Measurements from ENCODE around the gene TRIP10. TPM values are rescaled to one million over a fixed set of nuclear protein-coding genes. Genes with fewer than 3 reads are reported as not detected.
A peak's percentile ranks its signal among the peaks of the same experiment; 100 is the strongest.

The TRIP10 gene
- total RNA-seq, 1 experiment from 2014 or later: 49.7 TPM

- intact Hi-C loops (cut with micrococcal nuclease): no loop called here
- no peak for DNase-seq (ENCODE audit: unreplicated experiment)
These were observed 33.4 kb upstream of the TRIP10 start for GRCh38 chr19:6705931-6706632.

GRCh38 chr19:6706633-6706958 lies 32.9 kb upstream of the TRIP10 start:
- H3K4me3 Mint-ChIP-seq (ENCODE audit: unreplicated experiment): no peak overlapping the region
- H3K4me1 Mint-ChIP-seq (ENCODE audit: insufficient read depth, unreplicated experiment): peaks cover 18% of the 10 kb centered on the region
- intact Hi-C loops (cut with micrococcal nuclease): no loop called here
- no TSS peak for BruUV-seq (replicated peaks)
- H3K27ac Mint-ChIP-seq (ENCODE audit: low read depth, unreplicated experiment): no peak overlapping the region
- peaks cover 100% of the 10 kb centered on the region for H3K36me3 Mint-ChIP-seq (ENCODE audit: insufficient read depth, unreplicated experiment)
- no peak for TF ChIP-seq CTCF (IDR thresholded peaks at IDR 0.05; ENCODE audit: unreplicated experiment)
- CTCF ChIA-PET: no interaction called here
- no peak for DNase-seq (ENCODE audit: unreplicated experiment)
- POLR2A ChIA-PET: no interaction called here
- H3K9me3 Mint-ChIP-seq (ENCODE audit: unreplicated experiment): no peaks in the 10 kb centered on the region
- no peaks in the 10 kb centered on the region for H3K27me3 Mint-ChIP-seq (ENCODE audit: insufficient read depth, unreplicated experiment)

More at GRCh38 chr19:6705931-6706632, 33.4 kb upstream of the TRIP10 start:
- BruUV-seq (replicated peaks): no TSS peak
- peak overlapping the region; percentile 57 for H3K27ac Mint-ChIP-seq (ENCODE audit: low read depth, unreplicated experiment)
- no peaks in the 10 kb centered on the region for H3K27me3 Mint-ChIP-seq (ENCODE audit: insufficient read depth, unreplicated experiment)
- ChIA-PET CTCF (interaction anchor here (0.6 kb wide), 1 partner anchor 1229 kb away, joined by 4 read pairs; no protein-coding TSS in a partner anchor), POLR2A (interaction anchor here (0.7 kb wide), 1 partner anchor 16 kb away, joined by 4 read pairs; no protein-coding TSS in a partner anchor)
- H3K4me3 Mint-ChIP-seq (ENCODE audit: unreplicated experiment): no peak overlapping the region
- no peaks in the 10 kb centered on the region for H3K9me3 Mint-ChIP-seq (ENCODE audit: unreplicated experiment)
- peaks cover 18% of the 10 kb centered on the region for H3K4me1 Mint-ChIP-seq (ENCODE audit: insufficient read depth, unreplicated experiment)
- no peak for TF ChIP-seq CTCF (IDR thresholded peaks at IDR 0.05; ENCODE audit: unreplicated experiment)
- H3K36me3 Mint-ChIP-seq (ENCODE audit: insufficient read depth, unreplicated experiment): peaks cover 100% of the 10 kb centered on the region

DNA sequence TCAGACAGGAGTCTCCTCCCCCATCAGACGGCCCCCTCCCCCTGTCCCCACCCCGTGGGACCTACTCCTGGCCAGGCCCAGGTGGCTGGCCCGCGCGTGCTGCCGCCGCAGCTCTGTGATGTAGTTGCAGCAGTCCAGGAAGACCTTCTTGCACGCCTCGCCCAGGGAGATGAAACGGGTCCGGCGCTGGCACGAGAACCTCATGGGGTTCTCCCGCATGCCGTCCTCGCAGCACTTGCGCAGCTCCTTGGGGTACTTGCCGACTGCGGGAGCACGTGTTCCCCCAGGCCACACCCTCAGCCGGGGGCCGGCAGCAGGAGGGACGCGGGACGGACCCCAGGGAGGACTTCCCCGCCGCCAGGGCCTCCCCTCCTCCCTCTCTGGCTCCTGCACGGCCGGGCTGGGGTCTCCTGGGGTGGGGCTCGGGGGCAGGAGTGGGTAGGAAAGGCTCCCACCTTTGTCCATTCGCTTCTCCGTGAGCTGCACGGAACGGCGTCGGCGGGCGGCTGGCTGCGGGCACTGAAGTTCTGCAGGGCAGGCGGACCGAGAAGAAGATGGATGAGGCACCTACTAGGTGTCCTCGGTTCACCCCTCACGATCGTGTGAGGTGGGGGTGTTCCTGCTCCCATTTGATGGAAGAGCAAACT lies 32.3 kb upstream of the TRIP10 start:
- ChIA-PET CTCF (interaction anchor here (0.5 kb wide), 1 partner anchor 445 kb away, joined by 5 read pairs; no protein-coding TSS in a partner anchor), POLR2A (no interaction called here)
- intact Hi-C loops (cut with micrococcal nuclease): no loop called here
- peaks cover 100% of the 10 kb centered on the region for H3K36me3 Mint-ChIP-seq (ENCODE audit: insufficient read depth, unreplicated experiment)
- H3K27me3 Mint-ChIP-seq (ENCODE audit: insufficient read depth, unreplicated experiment): no peaks in the 10 kb centered on the region
- H3K9me3 Mint-ChIP-seq (ENCODE audit: unreplicated experiment): no peaks in the 10 kb centered on the region
- no peak overlapping the region for H3K4me3 Mint-ChIP-seq (ENCODE audit: unreplicated experiment)
- TF ChIP-seq CTCF (IDR thresholded peaks at IDR 0.05; ENCODE audit: unreplicated experiment): no peak
- DNase-seq (ENCODE audit: unreplicated experiment): no peak
- TSS peak; percentile 21 for BruUV-seq (replicated peaks)
- peaks cover 18% of the 10 kb centered on the region for H3K4me1 Mint-ChIP-seq (ENCODE audit: insufficient read depth, unreplicated experiment)
- no peak overlapping the region for H3K27ac Mint-ChIP-seq (ENCODE audit: low read depth, unreplicated experiment)

DNA sequence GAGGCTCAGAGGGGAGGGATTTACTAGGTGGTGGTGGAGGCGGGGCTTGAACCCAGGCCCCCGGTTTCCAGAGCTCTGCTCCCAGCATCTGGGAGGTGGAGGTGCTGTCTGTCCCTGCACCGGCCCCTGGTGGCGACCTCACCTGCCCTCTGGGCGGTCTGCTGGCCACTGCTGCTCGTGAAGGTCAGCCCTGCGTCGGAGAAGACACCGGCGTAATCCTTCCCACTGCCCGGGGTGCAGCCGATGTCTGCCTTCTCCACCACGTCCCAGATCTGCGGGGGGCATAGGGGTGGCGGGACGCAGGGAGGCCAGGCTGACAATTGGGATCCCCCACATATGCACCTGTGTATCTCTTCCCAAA lies 31.8 kb upstream of the TRIP10 start:
- no peaks in the 10 kb centered on the region for H3K9me3 Mint-ChIP-seq (ENCODE audit: unreplicated experiment)
- no peak overlapping the region for H3K27ac Mint-ChIP-seq (ENCODE audit: low read depth, unreplicated experiment)
- no peak overlapping the region for H3K4me3 Mint-ChIP-seq (ENCODE audit: unreplicated experiment)
- no peak for TF ChIP-seq CTCF (IDR thresholded peaks at IDR 0.05; ENCODE audit: unreplicated experiment)
- intact Hi-C loops (cut with micrococcal nuclease): no loop called here
- no peak for DNase-seq (ENCODE audit: unreplicated experiment)
- ChIA-PET POLR2A (no interaction called here), CTCF (interaction anchor here (0.5 kb wide), 1 partner anchor 446 kb away, joined by 5 read pairs; no protein-coding TSS in a partner anchor)
- no peaks in the 10 kb centered on the region for H3K27me3 Mint-ChIP-seq (ENCODE audit: insufficient read depth, unreplicated experiment)
- H3K36me3 Mint-ChIP-seq (ENCODE audit: insufficient read depth, unreplicated experiment): peaks cover 100% of the 10 kb centered on the region
- peaks cover 20% of the 10 kb centered on the region for H3K4me1 Mint-ChIP-seq (ENCODE audit: insufficient read depth, unreplicated experiment)
- no TSS peak for BruUV-seq (replicated peaks)
